PC-9 (cell line): Measurements from ENCODE around the gene CSNK2A2. TPM values are rescaled to one million over a fixed set of nuclear protein-coding genes. Genes with fewer than 3 reads are reported as not detected.

Source experiments
- BruUV-seq: library from RNA; stranded (reverse); fragments of 400-500 nt; replicated peaks from 2 replicates; lab custom pipeline; 2021; lab: Mats Ljungman, UMichigan
- CTCF ChIA-PET: fragments of 300-600 bp; sonication (Branson Sonifier 250); formaldehyde crosslinking; loops from one replicate; lab custom pipeline; 2022; ENCODE audit warnings: antibody characterized with exemption; lab: Charles Lee
- POLR2A ChIA-PET: fragments of 300-600 bp; sonication (Branson Sonifier 250); formaldehyde crosslinking; loops from one replicate; lab custom pipeline; 2022; ENCODE audit warnings: antibody characterized with exemption; ENCODE audit not compliant: unreplicated experiment; lab: Charles Lee
- DNase-seq, 2 experiments: peaks; one replicate each; pipeline versions ENCODE4 v3.0.0 to v3.0.0-alpha.2; 2015 to 2022; ENCODE audit warnings: mixed read lengths in 1 of 2
- H2AFZ ChIP-seq: fragments of 200-600 bp; sonication (generic); 2 replicates; pipeline ENCODE4 v1.8.1; 2017; ENCODE audit warnings: antibody characterized with exemption
- H3F3A ChIP-seq: fragments of 200-600 bp; sonication (generic); 2 replicates; pipeline ENCODE4 v1.8.1; 2017; ENCODE audit warnings: antibody characterized with exemption, mild to moderate bottlenecking, low read depth; ENCODE audit not compliant: insufficient read depth
- H3K27ac ChIP-seq: fragments of 200-600 bp; sonication (generic); 2 replicates; pipeline ENCODE4 v1.6.1; 2016; ENCODE audit warnings: mixed run types
- H3K27me3 ChIP-seq: fragments of 200-600 bp; sonication (generic); 2 replicates; pipeline ENCODE4 v1.6.1; 2016; ENCODE audit warnings: low read depth, mixed run types; ENCODE audit not compliant: insufficient read depth
- H3K36me3 ChIP-seq: fragments of 200-600 bp; sonication (generic); 2 replicates; pipeline ENCODE4 v1.6.1; 2016; ENCODE audit warnings: low read depth, mixed run types
- H3K4me1 ChIP-seq: fragments of 200-600 bp; sonication (generic); replicated peaks from 2 replicates; pipeline ENCODE4 v1.6.1; 2016; ENCODE audit warnings: mixed run types; ENCODE audit not compliant: insufficient read depth
- H3K4me2 ChIP-seq: fragments of 200-600 bp; sonication (generic); 2 replicates; pipeline ENCODE4 v1.6.1; 2017; ENCODE audit warnings: mixed run types
- H3K4me3 ChIP-seq: fragments of 200-600 bp; sonication (generic); 2 replicates; pipeline ENCODE4 v1.6.1; 2016; ENCODE audit warnings: mixed run types
- H3K79me2 ChIP-seq: fragments of 200-600 bp; sonication (generic); 2 replicates; pipeline ENCODE4 v1.6.1; 2017; ENCODE audit warnings: low read depth, mixed run types
- H3K9me2 ChIP-seq: fragments of 200-600 bp; sonication (generic); 2 replicates; pipeline ENCODE4 v1.8.1; 2017; ENCODE audit warnings: mild to moderate bottlenecking; ENCODE audit not compliant: insufficient read depth
- H3K9me3 ChIP-seq: fragments of 200-600 bp; sonication (generic); 2 replicates; pipeline ENCODE4 v1.8.1; 2016; ENCODE audit warnings: low read depth; ENCODE audit not compliant: insufficient read depth
- H4K20me1 ChIP-seq: fragments of 200-600 bp; sonication (generic); 2 replicates; pipeline ENCODE4 v1.8.1; 2017; ENCODE audit not compliant: insufficient read depth
- CTCF ChIP-seq: fragments of 200-600 bp; sonication (generic); conservative IDR thresholded peaks from 2 replicates; pipeline ENCODE4 v1.6.1; 2017; ENCODE audit warnings: mixed run types, antibody characterized with exemption, mild to moderate bottlenecking, moderate library complexity
- EZH2 ChIP-seq: fragments of 200-600 bp; sonication (generic); IDR thresholded peaks from 2 replicates; pipeline ENCODE4 v1.8.0; 2017; ENCODE audit warnings: antibody characterized with exemption, low read depth
- intact Hi-C: fragments of 100-400 bp; cut with micrococcal nuclease; formaldehyde crosslinking; loops from one replicate; pipeline ENCODE4 v1.10.0; 2022; ENCODE audit not compliant: unreplicated experiment
- total RNA-seq: library from RNA; stranded (reverse); gene quantifications from 2 replicates; pipeline ENCODE4 v1.2.3, GENCODE V29; 2021

CSNK2A2 gene
- total RNA-seq, 1 experiment from 2014 or later = 100 TPM

- Histone ChIP-seq H4K20me1 (peaks cover 40% of the 10 kb centered on the region), H3K27me3 (no peaks in the 10 kb centered on the region), H3F3A (peaks cover 4% of the 10 kb centered on the region; the same call in 1 of the 2 replicates), H3K36me3 (peaks cover 58% of the 10 kb centered on the region), H3K27ac (no peak overlapping the region), H3K4me3 (no peak overlapping the region), H3K4me1 (peaks cover 17% of the 10 kb centered on the region; the same call in 1 of the 2 replicates), H2AFZ (no peak overlapping the region), H3K9me3 (no peaks in the 10 kb centered on the region), H3K79me2 (peaks cover 54% of the 10 kb centered on the region), H3K9me2 (no peaks in the 10 kb centered on the region), H3K4me2 (no peak overlapping the region)
- no TSS peak for BruUV-seq
- ChIA-PET CTCF (interaction anchor here (0.6 to 0.7 kb wide), 3 partner anchors 54 to 569 kb away, joined by 4 to 7 read pairs (median 4); no protein-coding TSS in a partner anchor), POLR2A (no interaction called here)
- TF ChIP-seq EZH2 = no peak
- no peak for TF ChIP-seq CTCF
- intact Hi-C loops = loop anchor here (10.0 kb wide), 2 partner anchors 110 to 170 kb away; partner anchors contain the start of gene MMP15
- DNase-seq = no peak
These were observed 3.1 kb downstream of the CSNK2A2 start for GRCh38 chr16:58194790-58195189.

- no peak for DNase-seq
- H3K36me3 ChIP-seq = peaks cover 78% of the 10 kb centered on the region
- H3K27ac ChIP-seq = no peak overlapping the region
- BruUV-seq = no TSS peak
- H3K9me2 ChIP-seq = no peaks in the 10 kb centered on the region
- H3K4me1 ChIP-seq = no peaks in the 10 kb centered on the region
- no peak overlapping the region for H3K4me3 ChIP-seq
- peaks cover 15% of the 10 kb centered on the region for H3K79me2 ChIP-seq
- H3K27me3 ChIP-seq = no peaks in the 10 kb centered on the region
- H3K4me2 ChIP-seq = no peak overlapping the region
- intact Hi-C loops = no loop called here
- POLR2A ChIA-PET = no interaction called here
- CTCF ChIA-PET = no interaction called here
- no peak overlapping the region for H2AFZ ChIP-seq
- TF ChIP-seq CTCF = no peak
- TF ChIP-seq EZH2 = no peak
- peaks cover 8% of the 10 kb centered on the region; the same call in 1 of the 2 replicates for H3F3A ChIP-seq
- H3K9me3 ChIP-seq = no peaks in the 10 kb centered on the region
- peaks cover 20% of the 10 kb centered on the region for H4K20me1 ChIP-seq
These were observed 10.1 kb downstream of the CSNK2A2 start for GRCh38 chr16:58187665-58188421.

DNA sequence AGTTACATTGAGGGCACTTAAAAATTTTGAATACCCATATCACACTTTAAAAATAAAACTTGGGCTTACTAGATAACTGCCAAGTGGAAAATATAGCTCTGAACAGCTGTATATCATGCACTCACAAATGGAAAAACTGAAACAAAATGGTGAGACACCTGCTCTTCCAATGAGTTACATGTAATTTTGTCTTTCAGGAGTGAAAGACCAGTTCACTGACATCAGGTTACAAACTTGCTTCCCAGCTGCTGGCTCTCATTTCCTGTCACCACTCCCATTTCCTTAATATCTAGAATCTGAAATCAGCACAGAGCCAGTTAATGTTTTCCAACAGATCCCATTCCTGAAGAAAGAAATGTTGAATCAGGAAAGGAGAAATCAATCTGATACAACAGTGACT is 10.8 kb downstream of the CSNK2A2 start:
- intact Hi-C loops = no loop called here
- H3K27ac ChIP-seq = 0 out of 2 replicates have a peak overlapping the region, but pooled peaks have one; percentile 4
- H3K9me2 ChIP-seq = no peaks in the 10 kb centered on the region
- TF ChIP-seq EZH2 = no peak
- DNase-seq = no peak
- POLR2A ChIA-PET = no interaction called here
- no peak overlapping the region for H2AFZ ChIP-seq
- peaks cover 9% of the 10 kb centered on the region; the same call in 1 of the 2 replicates for H3K79me2 ChIP-seq
- peaks cover 15% of the 10 kb centered on the region for H4K20me1 ChIP-seq
- peaks cover 8% of the 10 kb centered on the region; the same call in 1 of the 2 replicates for H3F3A ChIP-seq
- H3K4me3 ChIP-seq = no peak overlapping the region
- CTCF ChIA-PET = no interaction called here
- no peaks in the 10 kb centered on the region for H3K4me1 ChIP-seq
- peaks cover 75% of the 10 kb centered on the region for H3K36me3 ChIP-seq
- no peaks in the 10 kb centered on the region for H3K27me3 ChIP-seq
- H3K9me3 ChIP-seq = no peaks in the 10 kb centered on the region
- no peak overlapping the region for H3K4me2 ChIP-seq
- no TSS peak for BruUV-seq
